Testis (tissue), 2 donors: Measurements from ENCODE around the gene CEP131.

Source experiments
- CTCF ChIP-seq, 3 experiments: fragments of 450-650 bp in 2 of 3; fragments of 200-600 bp in 1 of 3; sonication (generic) in 1 of 3; IDR thresholded peaks; one replicate each; pipeline ENCODE4 v1.5.1; 2016 to 2019; ENCODE audit warnings: antibody characterized with exemption in 3 of 3, mild to moderate bottlenecking in 2 of 3, moderate library complexity in 1 of 3
- POLR2A ChIP-seq: fragments of 450-650 bp; IDR thresholded peaks from one replicate; pipeline ENCODE4 v1.6.1; 2017; ENCODE audit warnings: antibody characterized with exemption, mild to moderate bottlenecking, moderate library complexity

GRCh38 chr17:81182596-81182995 is 40.2 kb downstream of the CEP131 start:
- TF ChIP-seq POLR2A (no peak), CTCF (IDR thresholded peaks at IDR 0.05) (no peak)
